ENCODE results near the gene GJD2.

GJD2 gene

GRCh38 chr15:34754674-34755418, at the start of gene GJD2 (continued):
- TF ChIP-seq PRDM10 (tag by site-specific recombination; IDR thresholded peaks at IDR 0.05) (peak; percentile 51; the same call in 1 of the 2 replicates), ZNF785 (tag by site-specific recombination; IDR thresholded peaks at IDR 0.05) (no peak), ZNF148 (tag by site-specific recombination; IDR thresholded peaks at IDR 0.05; ENCODE audit: borderline replicate concordance) (no peak)

GRCh38 chr15:34804113-34804512, 49.3 kb upstream of the GJD2 start:
- POLR2A ChIA-PET = no interaction called here
- Histone ChIP-seq H3K4me1 (ENCODE audit: control insufficient read depth, insufficient read depth, low read length) (no peaks in the 10 kb centered on the region), H3K4me3 (ENCODE audit: low read depth, low read length) (no peak overlapping the region), H3K36me3 (ENCODE audit: control insufficient read depth in 2 of 2, insufficient read depth in 1 of 2, low read length in 2 of 2) (no peaks in the 10 kb centered on the region), H3K9me3 (ENCODE audit: control insufficient read depth, insufficient read depth, low read depth, low read length) (no peaks in the 10 kb centered on the region), H3K27ac (ENCODE audit: extremely low read depth, low read depth, low read length) (no peak overlapping the region)
- no peak for TF ChIP-seq EGR2 (tag by site-specific recombination; IDR thresholded peaks at IDR 0.05; ENCODE audit: low read depth)
- no peak for TF ChIP-seq ZNF558 (tag by site-specific recombination; IDR thresholded peaks at IDR 0.05)
- TF ChIP-seq ZNF184 (tag by site-specific recombination; IDR thresholded peaks at IDR 0.05) = no peak
- TF ChIP-seq OVOL3 (tag by site-specific recombination; IDR thresholded peaks at IDR 0.05) = no peak
- no peak for TF ChIP-seq ZNF174 (tag by site-specific recombination; IDR thresholded peaks at IDR 0.05)
- TF ChIP-seq SP2 (tag by site-specific recombination; IDR thresholded peaks at IDR 0.05) = no peak
- TF ChIP-seq SP7 (tag by site-specific recombination; IDR thresholded peaks at IDR 0.05) = no peak
- no peak for TF ChIP-seq ZNF423 (tag by site-specific recombination; IDR thresholded peaks at IDR 0.05)
- TF ChIP-seq ZNF354C (tag by site-specific recombination; IDR thresholded peaks at IDR 0.05; ENCODE audit: borderline replicate concordance, low read depth) = no peak
- no peak for TF ChIP-seq ELK4 (IDR thresholded peaks at IDR 0.05; ENCODE audit: borderline replicate concordance, low read depth, low read length)
- TF ChIP-seq ZBTB21 (tag by site-specific recombination; IDR thresholded peaks at IDR 0.05) = no peak
- no peak for TF ChIP-seq ZNF549 (tag by site-specific recombination; IDR thresholded peaks at IDR 0.05)
- no peak for TF ChIP-seq ZNF266 (tag by site-specific recombination; IDR thresholded peaks at IDR 0.05; ENCODE audit: low read depth)
- TF ChIP-seq ZNF768 (tag by site-specific recombination; IDR thresholded peaks at IDR 0.05) = no peak
- no peak for TF ChIP-seq WT1 (tag by site-specific recombination; IDR thresholded peaks at IDR 0.05)
- no peak for TF ChIP-seq ZNF596 (tag by site-specific recombination; IDR thresholded peaks at IDR 0.05)
- TF ChIP-seq ZIC2 (tag by site-specific recombination; IDR thresholded peaks at IDR 0.05) = no peak
- CTCF ChIA-PET = no interaction called here

Measured in HEK293 (cell line).